Fibroblast of lung (primary cell): ENCODE results near the gene MAGEL2. TPM values are rescaled to one million over a fixed set of nuclear protein-coding genes. Genes with fewer than 3 reads are reported as not detected.

Experiments
- DNase-seq, 2 donors: peaks; one replicate each; pipeline versions ENCODE4 v3.0.0 to v3.0.0-alpha.2; 2010; ENCODE audit warnings: low read depth in 2 of 2
- H2AFZ ChIP-seq: 2 replicates; pipeline ENCODE4 v1.5.1; 2012; ENCODE audit warnings: low read length, control low read depth, inconsistent platforms
- H3K27ac ChIP-seq: 2 replicates; pipeline ENCODE4 v1.5.1; 2011; ENCODE audit warnings: low read length, control low read depth; ENCODE audit not compliant: insufficient read depth
- H3K27me3 ChIP-seq: 2 replicates; pipeline ENCODE4 v1.5.1; 2011; ENCODE audit warnings: mild to moderate bottlenecking, low read length; ENCODE audit not compliant: control insufficient read depth, insufficient read depth
- H3K36me3 ChIP-seq: 2 replicates; pipeline ENCODE4 v1.5.1; 2011; ENCODE audit warnings: low read length; ENCODE audit not compliant: control insufficient read depth, insufficient read depth
- H3K4me1 ChIP-seq: 2 replicates; pipeline ENCODE4 v1.5.1; 2011; ENCODE audit warnings: low read length; ENCODE audit not compliant: control insufficient read depth, insufficient read depth; ENCODE audit errors: extremely low read depth
- H3K4me2 ChIP-seq: 2 replicates; pipeline ENCODE4 v1.5.1; 2011; ENCODE audit warnings: low read length, control low read depth; ENCODE audit not compliant: insufficient read depth; ENCODE audit errors: extremely low read depth
- H3K4me3 ChIP-seq, 4 experiments: fragments of 200-600 bp in 1 of 4; sonication (generic) in 1 of 4; replicated peaks in 1 of 4; 2 replicates each; pipeline ENCODE4 v1.5.1; 2011 to 2016; ENCODE audit warnings: low read length in 4 of 4, low read depth in 3 of 4, mild to moderate bottlenecking in 3 of 4, control low read depth in 2 of 4, inconsistent platforms in 1 of 4, mixed read lengths in 1 of 4; ENCODE audit not compliant: insufficient read depth in 1 of 4; ENCODE audit errors: control extremely low read depth in 1 of 4
- H3K79me2 ChIP-seq: 2 replicates; pipeline ENCODE4 v1.5.1; 2012; ENCODE audit warnings: mild to moderate bottlenecking, low read length, inconsistent platforms; ENCODE audit not compliant: control insufficient read depth, insufficient read depth
- H3K9ac ChIP-seq: 2 replicates; pipeline ENCODE4 v1.5.1; 2011; ENCODE audit warnings: mild to moderate bottlenecking, low read length, control low read depth; ENCODE audit not compliant: insufficient read depth
- H3K9me3 ChIP-seq: 2 replicates; pipeline ENCODE4 v1.5.1; 2012; ENCODE audit warnings: low read depth, low read length; ENCODE audit not compliant: control insufficient read depth, insufficient read depth
- H4K20me1 ChIP-seq: 2 replicates; pipeline ENCODE4 v1.5.1; 2011; ENCODE audit warnings: low read length; ENCODE audit not compliant: control insufficient read depth, insufficient read depth; ENCODE audit errors: extremely low read depth
- CTCF ChIP-seq, 2 donors: IDR thresholded peaks in 1 of 2; conservative IDR thresholded peaks in 1 of 2; 1 replicate in 1 of 2; 2 replicates in 1 of 2; pipeline ENCODE4 v1.5.1; 2011 to 2012; ENCODE audit warnings: low read length in 2 of 2, control low read depth in 1 of 2, inconsistent platforms in 1 of 2, low read depth in 1 of 2, mild to moderate bottlenecking in 1 of 2
- EZH2 ChIP-seq: IDR thresholded peaks from 2 replicates; pipeline ENCODE4 v1.5.1; 2012; ENCODE audit warnings: low read length, control low read depth, mild to moderate bottlenecking; ENCODE audit errors: missing control alignments
- polyA plus RNA-seq, 2 donors: library from polyadenylated mRNA; depleted of rRNA in 1 of 2; stranded (reverse) in 1 of 2; unstranded in 1 of 2; fragments of >200 nt; gene quantifications; 2 replicates each; pipeline ENCODE4 v1.2.1, GENCODE V29; 2011 to 2012; ENCODE audit warnings: missing spikeins in 1 of 2
- total RNA-seq: library from RNA; depleted of rRNA; stranded (reverse); fragments of >200 nt; gene quantifications from 2 replicates; pipeline ENCODE4 v1.2.1, GENCODE V29; 2014

The MAGEL2 gene
- total and polyA plus RNA-seq, 2 donors (not counting 1 experiment from before 2014, with no cell fraction given), result under 0.01 TPM; not detected in 1

- no peaks in the 10 kb centered on the region for H3K36me3 ChIP-seq
- no peaks in the 10 kb centered on the region for H3K9me3 ChIP-seq
- no peaks in the 10 kb centered on the region for H3K79me2 ChIP-seq
- no peak overlapping the region for H3K27ac ChIP-seq
- TF ChIP-seq EZH2 (no peak), CTCF (conservative IDR thresholded peaks at IDR 0.05 in 1 of 2, IDR thresholded peaks at IDR 0.05 in 1 of 2; ENCODE audit: low read depth in 1 of 2, low read length in 2 of 2) (no peak)
- H3K27me3 ChIP-seq, result no peaks in the 10 kb centered on the region
- H3K4me3 ChIP-seq, result no peak overlapping the region
- no peak overlapping the region for H3K9ac ChIP-seq
- no peaks in the 10 kb centered on the region for H4K20me1 ChIP-seq
- DNase-seq, result no peak
- no peak overlapping the region for H2AFZ ChIP-seq
- H3K4me2 ChIP-seq, result no peak overlapping the region
- no peaks in the 10 kb centered on the region for H3K4me1 ChIP-seq
Measured at GRCh38 chr15:23663232-23663631, 15.6 kb upstream of the MAGEL2 start.

GRCh38 chr15:23648920-23649515, 1.4 kb upstream of the MAGEL2 start:
- H3K4me1 ChIP-seq, result no peaks in the 10 kb centered on the region
- no peaks in the 10 kb centered on the region for H3K27me3 ChIP-seq
- H3K79me2 ChIP-seq, result no peaks in the 10 kb centered on the region
- H3K27ac ChIP-seq, result no peak overlapping the region
- no peak overlapping the region for H3K4me3 ChIP-seq
- no peaks in the 10 kb centered on the region for H3K36me3 ChIP-seq
- H4K20me1 ChIP-seq, result no peaks in the 10 kb centered on the region
- DNase-seq, result peak in 1 of 2 donors; percentile 17
- H3K9ac ChIP-seq, result no peak overlapping the region
- no peak overlapping the region for H2AFZ ChIP-seq
- no peak overlapping the region for H3K4me2 ChIP-seq
- no peaks in the 10 kb centered on the region for H3K9me3 ChIP-seq
- TF ChIP-seq CTCF (conservative IDR thresholded peaks at IDR 0.05 in 1 of 2, IDR thresholded peaks at IDR 0.05 in 1 of 2; ENCODE audit: low read depth in 1 of 2, low read length in 2 of 2) (peak; percentile 25 to 58), EZH2 (no peak)

- Histone ChIP-seq H3K9ac (no peak overlapping the region), H2AFZ (no peak overlapping the region), H3K27ac (no peak overlapping the region), H3K4me2 (no peak overlapping the region), H3K4me1 (no peaks in the 10 kb centered on the region), H3K27me3 (no peaks in the 10 kb centered on the region), H3K36me3 (no peaks in the 10 kb centered on the region), H4K20me1 (no peaks in the 10 kb centered on the region), H3K9me3 (no peaks in the 10 kb centered on the region), H3K79me2 (no peaks in the 10 kb centered on the region), H3K4me3 (no peak overlapping the region)
- no peak for TF ChIP-seq CTCF (conservative IDR thresholded peaks at IDR 0.05 in 1 of 2, IDR thresholded peaks at IDR 0.05 in 1 of 2; ENCODE audit: low read depth in 1 of 2, low read length in 2 of 2)
- TF ChIP-seq EZH2, result no peak
- DNase-seq, result no peak
Measured at GRCh38 chr15:23647001-23647295, 719 bp downstream of the MAGEL2 start.
